CD4-positive, alpha-beta T cell treated with Interleukin-21 for 1 hour (primary cell): ENCODE measurements around the gene MS4A5.

ENCODE experiments used
- DNase-seq: peaks from one replicate; pipeline ENCODE4 v3.0.0-alpha.2; 2020

The MS4A5 gene

GRCh38 chr11:60485987-60486386, 56.6 kb downstream of the MS4A5 start:
- peak; percentile 26 for DNase-seq

- DNase-seq: no peak
These were observed 63.2 kb downstream of the MS4A5 start, which contains the start of gene MS4A12 for GRCh38 chr11:60492488-60493009. MS4A12 (plus strand) TSS chr11:60492778; CDS start chr11:60497319, 4,541 bp downstream.

GRCh38 chr11:60493454-60493853, 64.1 kb downstream of the MS4A5 start:
- no peak for DNase-seq
